Measurements from ENCODE around the gene B3GALT4. TPM values are rescaled to one million over a fixed set of nuclear protein-coding genes. Genes with fewer than 3 reads are reported as not detected.
A peak's percentile ranks its signal among the peaks of the same experiment; 100 is the strongest.

The B3GALT4 gene
- total and polyA plus RNA-seq, 2 of the 13 experiments (the other 11 are each of a cell fraction or from before 2014, with no cell fraction given): 0.04 to 0.27 TPM

DNA sequence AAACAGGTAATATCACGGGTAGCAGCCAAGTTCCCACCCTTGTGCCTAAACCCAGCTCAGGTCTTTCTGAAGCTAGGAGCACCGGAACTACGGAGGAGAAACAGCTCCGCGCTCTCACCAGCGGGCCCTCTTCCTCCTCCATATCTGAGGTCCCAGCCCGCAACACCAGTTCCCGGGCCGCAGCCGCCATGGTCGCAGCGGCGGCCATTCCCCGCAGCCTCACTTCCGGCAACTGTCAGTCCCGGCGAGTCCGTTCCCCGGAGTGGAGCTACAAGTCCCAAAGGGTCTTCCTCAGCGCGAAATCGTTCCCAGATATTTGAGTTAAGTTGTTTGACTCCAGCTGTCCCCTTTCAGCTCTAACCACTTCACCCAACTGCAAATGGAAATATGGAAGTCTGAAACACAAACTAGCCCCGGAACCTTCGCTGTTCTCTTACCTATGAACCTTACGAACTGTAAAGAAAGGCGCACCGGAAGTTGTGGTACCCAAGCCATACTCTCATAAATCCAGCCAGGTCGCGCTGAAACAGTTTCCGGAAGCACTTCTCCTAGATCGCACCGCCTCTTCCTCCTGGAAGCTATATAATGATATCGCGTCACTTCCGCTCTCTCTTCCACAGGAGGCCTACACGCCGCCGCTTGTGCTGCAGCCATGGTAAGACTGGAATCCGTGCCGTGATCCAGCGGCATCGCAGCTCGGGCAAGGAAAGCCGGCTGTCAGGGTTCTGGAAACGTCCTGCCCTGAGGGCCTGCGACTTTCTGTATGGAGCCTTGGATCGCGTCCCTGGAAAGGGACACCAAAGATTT lies 5.3 kb upstream of the B3GALT4 start, which contains the start of the genes RPS18 and VPS52 (continued):
- TF ChIP-seq, protein P1, sequence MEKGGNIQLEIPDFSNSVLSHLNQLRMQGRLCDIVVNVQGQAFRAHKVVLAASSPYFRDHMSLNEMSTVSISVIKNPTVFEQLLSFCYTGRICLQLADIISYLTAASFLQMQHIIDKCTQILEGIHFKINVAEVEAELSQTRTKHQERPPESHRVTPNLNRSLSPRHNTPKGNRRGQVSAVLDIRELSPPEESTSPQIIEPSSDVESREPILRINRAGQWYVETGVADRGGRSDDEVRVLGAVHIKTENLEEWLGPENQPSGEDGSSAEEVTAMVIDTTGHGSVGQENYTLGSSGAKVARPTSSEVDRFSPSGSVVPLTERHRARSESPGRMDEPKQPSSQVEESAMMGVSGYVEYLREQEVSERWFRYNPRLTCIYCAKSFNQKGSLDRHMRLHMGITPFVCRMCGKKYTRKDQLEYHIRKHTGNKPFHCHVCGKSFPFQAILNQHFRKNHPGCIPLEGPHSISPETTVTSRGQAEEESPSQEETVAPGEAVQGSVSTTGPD (CRISPR knock-in tag; IDR thresholded peaks at IDR 0.05): 0 out of 2 replicates have a peak, but pooled peaks have one; percentile 74
- peak; percentile 97 for TF ChIP-seq MXD4 (CRISPR knock-in tag; IDR thresholded peaks at IDR 0.05)
- TF ChIP-seq ZBTB42 (CRISPR knock-in tag; IDR thresholded peaks at IDR 0.05): 0 out of 2 replicates have a peak, but pooled peaks have one; percentile 46
- peak; percentile 100 for TF ChIP-seq BRD4 (CRISPR knock-in tag; IDR thresholded peaks at IDR 0.05)
- TF ChIP-seq ZNF230 (CRISPR knock-in tag; IDR thresholded peaks at IDR 0.05): peak; percentile 86
- peak; percentile 97 for TF ChIP-seq HDAC1 (CRISPR knock-in tag; IDR thresholded peaks at IDR 0.05)
- TF ChIP-seq NR2F2 (IDR thresholded peaks at IDR 0.05; ENCODE audit: borderline replicate concordance, low read depth): peak; percentile 68; the same call in 1 of the 2 replicates
- peak; percentile 98 for TF ChIP-seq ZFX (CRISPR knock-in tag; IDR thresholded peaks at IDR 0.05; ENCODE audit: low read depth)
- TF ChIP-seq PCBP2 (optimal IDR thresholded peaks at IDR 0.05; ENCODE audit: low read depth, low read length, poor library complexity, severe bottlenecking): no peak
- peak; percentile 95; the same call in 1 of the 2 replicates for TF ChIP-seq SIN3A (IDR thresholded peaks at IDR 0.05; ENCODE audit: borderline replicate concordance, low read depth, low read length)
- peak; percentile 72 for TF ChIP-seq MEIS2 (CRISPR knock-in tag; IDR thresholded peaks at IDR 0.05)
- TF ChIP-seq, protein P2, sequence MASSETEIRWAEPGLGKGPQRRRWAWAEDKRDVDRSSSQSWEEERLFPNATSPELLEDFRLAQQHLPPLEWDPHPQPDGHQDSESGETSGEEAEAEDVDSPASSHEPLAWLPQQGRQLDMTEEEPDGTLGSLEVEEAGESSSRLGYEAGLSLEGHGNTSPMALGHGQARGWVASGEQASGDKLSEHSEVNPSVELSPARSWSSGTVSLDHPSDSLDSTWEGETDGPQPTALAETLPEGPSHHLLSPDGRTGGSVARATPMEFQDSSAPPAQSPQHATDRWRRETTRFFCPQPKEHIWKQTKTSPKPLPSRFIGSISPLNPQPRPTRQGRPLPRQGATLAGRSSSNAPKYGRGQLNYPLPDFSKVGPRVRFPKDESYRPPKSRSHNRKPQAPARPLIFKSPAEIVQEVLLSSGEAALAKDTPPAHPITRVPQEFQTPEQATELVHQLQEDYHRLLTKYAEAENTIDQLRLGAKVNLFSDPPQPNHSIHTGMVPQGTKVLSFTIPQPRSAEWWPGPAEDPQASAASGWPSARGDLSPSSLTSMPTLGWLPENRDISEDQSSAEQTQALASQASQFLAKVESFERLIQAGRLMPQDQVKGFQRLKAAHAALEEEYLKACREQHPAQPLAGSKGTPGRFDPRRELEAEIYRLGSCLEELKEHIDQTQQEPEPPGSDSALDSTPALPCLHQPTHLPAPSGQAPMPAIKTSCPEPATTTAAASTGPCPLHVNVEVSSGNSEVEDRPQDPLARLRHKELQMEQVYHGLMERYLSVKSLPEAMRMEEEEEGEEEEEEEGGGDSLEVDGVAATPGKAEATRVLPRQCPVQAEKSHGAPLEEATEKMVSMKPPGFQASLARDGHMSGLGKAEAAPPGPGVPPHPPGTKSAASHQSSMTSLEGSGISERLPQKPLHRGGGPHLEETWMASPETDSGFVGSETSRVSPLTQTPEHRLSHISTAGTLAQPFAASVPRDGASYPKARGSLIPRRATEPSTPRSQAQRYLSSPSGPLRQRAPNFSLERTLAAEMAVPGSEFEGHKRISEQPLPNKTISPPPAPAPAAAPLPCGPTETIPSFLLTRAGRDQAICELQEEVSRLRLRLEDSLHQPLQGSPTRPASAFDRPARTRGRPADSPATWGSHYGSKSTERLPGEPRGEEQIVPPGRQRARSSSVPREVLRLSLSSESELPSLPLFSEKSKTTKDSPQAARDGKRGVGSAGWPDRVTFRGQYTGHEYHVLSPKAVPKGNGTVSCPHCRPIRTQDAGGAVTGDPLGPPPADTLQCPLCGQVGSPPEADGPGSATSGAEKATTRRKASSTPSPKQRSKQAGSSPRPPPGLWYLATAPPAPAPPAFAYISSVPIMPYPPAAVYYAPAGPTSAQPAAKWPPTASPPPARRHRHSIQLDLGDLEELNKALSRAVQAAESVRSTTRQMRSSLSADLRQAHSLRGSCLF (CRISPR knock-in tag; IDR thresholded peaks at IDR 0.05; ENCODE audit: borderline replicate concordance): peak; percentile 84; the same call in 1 of the 2 replicates
- TF ChIP-seq, protein P3, sequence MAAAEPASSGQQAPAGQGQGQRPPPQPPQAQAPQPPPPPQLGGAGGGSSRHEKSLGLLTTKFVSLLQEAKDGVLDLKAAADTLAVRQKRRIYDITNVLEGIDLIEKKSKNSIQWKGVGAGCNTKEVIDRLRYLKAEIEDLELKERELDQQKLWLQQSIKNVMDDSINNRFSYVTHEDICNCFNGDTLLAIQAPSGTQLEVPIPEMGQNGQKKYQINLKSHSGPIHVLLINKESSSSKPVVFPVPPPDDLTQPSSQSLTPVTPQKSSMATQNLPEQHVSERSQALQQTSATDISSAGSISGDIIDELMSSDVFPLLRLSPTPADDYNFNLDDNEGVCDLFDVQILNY (CRISPR knock-in tag; conservative IDR thresholded peaks at IDR 0.05): no peak; the same call in 1 of the 2 replicates
- peak; percentile 100 for TF ChIP-seq POLR2AphosphoS5 (IDR thresholded peaks at IDR 0.05; ENCODE audit: low read depth, low read length)
- peak; percentile 81; the same call in 1 of the 2 replicates for TF ChIP-seq ZNF317 (CRISPR knock-in tag; IDR thresholded peaks at IDR 0.05)
- peak; percentile 52; the same call in 1 of the 2 replicates for TF ChIP-seq ZSCAN12 (CRISPR knock-in tag; IDR thresholded peaks at IDR 0.05)
- TF ChIP-seq, protein P4, sequence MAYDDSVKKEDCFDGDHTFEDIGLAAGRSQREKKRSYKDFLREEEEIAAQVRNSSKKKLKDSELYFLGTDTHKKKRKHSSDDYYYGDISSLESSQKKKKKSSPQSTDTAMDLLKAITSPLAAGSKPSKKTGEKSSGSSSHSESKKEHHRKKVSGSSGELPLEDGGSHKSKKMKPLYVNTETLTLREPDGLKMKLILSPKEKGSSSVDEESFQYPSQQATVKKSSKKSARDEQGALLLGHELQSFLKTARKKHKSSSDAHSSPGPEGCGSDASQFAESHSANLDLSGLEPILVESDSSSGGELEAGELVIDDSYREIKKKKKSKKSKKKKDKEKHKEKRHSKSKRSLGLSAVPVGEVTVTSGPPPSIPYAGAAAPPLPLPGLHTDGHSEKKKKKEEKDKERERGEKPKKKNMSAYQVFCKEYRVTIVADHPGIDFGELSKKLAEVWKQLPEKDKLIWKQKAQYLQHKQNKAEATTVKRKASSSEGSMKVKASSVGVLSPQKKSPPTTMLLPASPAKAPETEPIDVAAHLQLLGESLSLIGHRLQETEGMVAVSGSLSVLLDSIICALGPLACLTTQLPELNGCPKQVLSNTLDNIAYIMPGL (CRISPR knock-in tag; IDR thresholded peaks at IDR 0.05; ENCODE audit: borderline replicate concordance in 1 of 2, low read depth in 1 of 2): peak; percentile 91 to 96
- TF ChIP-seq KDM2A (CRISPR knock-in tag; IDR thresholded peaks at IDR 0.05; ENCODE audit: borderline replicate concordance, low read depth): peak; percentile 90
- peak; percentile 77; the same call in 1 of the 2 replicates for TF ChIP-seq ZNF766 (CRISPR knock-in tag; IDR thresholded peaks at IDR 0.05; ENCODE audit: borderline replicate concordance)
